NCI-H2196 treated with DMSO at 0.1 percent for 48 hours (cell line): ENCODE measurements around the gene LRRC4C.

ENCODE experiments used
- DNase-seq: peaks from one replicate; lab custom pipeline; 2025; ENCODE audit not compliant: unreplicated experiment; lab: John Stamatoyannopoulos, UW

LRRC4C gene

DNA sequence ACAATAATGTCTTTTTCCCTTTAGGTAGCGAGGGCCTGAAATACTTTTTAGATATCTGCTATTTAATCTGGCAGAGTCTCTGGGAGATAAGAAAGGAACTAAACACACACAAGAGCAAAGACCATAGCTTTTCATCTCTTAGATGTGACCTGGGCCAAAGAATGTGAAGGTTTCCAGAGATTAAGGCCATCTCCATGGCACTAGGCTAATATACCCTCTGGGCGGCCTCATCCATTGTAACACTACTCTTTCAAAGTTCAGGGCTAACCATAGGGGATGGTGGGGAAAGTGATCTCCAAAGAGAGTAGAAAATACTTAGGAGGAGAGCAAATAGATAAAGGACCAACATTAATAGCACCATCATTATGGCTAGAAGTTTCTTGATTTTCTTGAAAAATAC is 326.4 kb downstream of the LRRC4C start:
- DNase-seq = no peak

DNA sequence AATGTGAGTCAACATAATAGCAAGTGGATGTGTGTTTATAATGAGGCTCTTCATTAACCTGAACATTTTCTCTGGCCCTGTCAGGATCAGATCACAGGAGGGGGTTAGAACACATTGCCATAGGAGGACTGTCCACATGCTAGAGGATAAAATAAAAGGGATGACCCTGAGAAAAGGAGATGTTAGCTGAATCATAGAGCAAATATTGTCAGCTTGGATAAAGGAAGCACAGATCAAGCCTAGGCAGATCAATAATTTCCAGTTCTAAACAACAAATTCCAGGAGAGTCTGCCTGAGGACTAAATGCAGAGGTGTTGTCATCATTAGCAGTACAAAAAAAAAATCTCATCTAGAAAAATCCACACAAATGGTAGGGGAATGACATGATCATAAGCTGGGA is 337.9 kb downstream of the LRRC4C start:
- DNase-seq = no peak

DNA sequence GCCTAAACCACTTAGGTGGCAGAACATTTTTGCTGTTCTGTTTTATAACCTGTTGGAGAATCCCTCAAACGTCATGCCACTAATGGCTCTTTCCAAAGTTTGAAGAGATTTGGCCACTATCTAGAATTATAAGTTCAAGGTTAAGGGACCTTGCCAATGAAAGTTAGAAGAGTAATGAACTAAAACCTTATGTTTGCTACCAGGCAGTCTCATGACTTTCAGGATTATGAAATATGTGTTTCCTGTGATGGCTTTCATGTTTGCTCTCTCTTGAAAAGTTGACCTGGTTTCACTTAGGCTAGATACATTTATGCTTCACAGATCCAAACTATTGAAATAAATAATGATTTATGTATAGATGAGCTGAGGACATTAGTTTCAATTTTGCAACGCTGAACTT is 340.0 kb downstream of the LRRC4C start:
- no peak for DNase-seq

DNA sequence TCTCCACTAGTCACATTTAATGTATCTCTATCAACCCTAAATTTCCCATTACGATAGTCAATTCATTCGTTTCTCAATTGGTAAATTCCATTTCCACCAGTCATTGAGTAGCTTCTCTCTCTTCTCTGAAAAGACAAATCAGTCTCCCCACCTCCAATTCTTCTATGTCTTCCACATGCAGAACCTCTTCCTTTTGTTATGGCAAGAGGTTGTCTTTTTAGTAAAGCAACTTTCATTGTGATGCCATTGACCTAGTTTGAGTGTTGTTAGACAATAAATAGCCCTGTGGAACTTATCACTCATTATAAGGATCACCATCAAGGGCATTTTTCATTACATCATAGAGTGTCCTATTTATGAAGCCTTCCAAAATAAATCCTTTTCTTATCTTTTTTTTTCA is 340.9 kb downstream of the LRRC4C start:
- DNase-seq = no peak

DNA sequence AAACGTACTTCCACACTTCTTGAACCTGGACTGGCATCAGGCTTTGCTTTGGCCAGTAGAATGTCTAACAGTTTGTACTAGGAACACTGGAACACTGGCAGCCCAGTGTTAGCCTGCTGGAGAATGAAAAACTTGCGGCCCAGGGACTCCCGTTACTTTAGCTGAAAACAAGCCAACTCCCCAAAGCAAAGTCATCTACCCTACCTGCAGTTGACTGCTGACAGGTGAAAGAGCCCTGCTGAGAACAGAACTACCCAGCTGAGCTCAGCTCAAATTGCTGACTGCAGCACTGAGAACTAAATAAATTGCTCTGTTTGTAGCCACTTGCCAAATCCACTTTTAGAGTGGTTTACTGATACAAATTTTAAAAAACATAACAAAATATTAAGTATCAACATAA is 342.5 kb downstream of the LRRC4C start:
- no peak for DNase-seq

DNA sequence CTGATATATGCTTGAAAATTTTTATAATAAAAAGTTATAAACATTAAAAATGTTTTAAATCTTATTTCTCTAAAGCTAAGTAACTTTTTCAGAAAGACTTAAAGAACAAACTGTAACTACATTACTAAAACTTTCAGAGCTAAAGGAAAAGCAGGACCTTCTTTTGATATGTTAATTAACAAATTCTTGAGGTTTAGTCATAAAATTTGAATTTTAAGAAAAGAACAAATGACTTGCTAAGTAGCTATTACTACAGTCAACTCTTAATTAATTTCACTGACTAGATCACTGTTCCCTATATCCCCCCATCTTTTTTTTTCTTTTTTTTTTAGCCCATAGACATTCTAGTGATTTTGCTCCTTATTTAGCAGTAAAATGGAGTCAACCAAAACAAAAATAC is 344.4 kb downstream of the LRRC4C start:
- no peak for DNase-seq

DNA sequence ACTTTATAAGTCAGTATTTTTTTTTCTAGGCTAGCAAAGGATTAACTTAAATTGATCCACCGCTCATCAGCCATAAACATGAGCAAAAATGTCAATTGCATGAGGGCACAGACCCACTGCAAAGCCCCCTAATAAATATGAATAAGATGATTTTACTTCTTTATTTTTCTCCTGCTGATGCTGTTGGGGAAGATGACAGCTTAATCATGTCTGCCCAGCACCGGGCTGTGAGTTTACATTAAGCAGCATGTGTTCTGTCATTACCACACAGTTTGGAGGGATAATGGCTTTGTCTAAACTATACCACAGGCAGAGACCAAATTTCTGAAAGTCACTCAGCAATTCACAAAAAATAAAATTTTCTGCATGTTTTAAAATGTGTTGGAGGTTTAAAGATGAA is 346.3 kb downstream of the LRRC4C start:
- DNase-seq = no peak

DNA sequence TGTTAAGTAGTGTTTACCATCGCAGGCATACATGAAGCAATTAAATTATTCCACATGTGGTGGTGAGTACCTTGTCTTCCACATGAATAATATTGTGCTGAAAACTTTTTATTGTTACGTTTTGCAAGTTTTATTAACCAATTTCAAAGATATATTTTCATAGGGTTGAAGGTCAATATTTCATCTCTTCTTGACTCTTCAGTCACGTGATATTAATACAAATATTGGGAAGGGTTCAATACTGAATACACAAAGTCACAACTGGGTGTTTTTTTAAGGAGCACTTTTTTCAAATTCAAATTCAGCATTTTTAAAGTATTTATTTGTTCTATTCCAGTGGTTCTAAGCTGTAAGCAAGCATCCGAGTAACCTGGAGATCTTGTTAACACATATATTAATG is 348.9 kb downstream of the LRRC4C start:
- DNase-seq = no peak

DNA sequence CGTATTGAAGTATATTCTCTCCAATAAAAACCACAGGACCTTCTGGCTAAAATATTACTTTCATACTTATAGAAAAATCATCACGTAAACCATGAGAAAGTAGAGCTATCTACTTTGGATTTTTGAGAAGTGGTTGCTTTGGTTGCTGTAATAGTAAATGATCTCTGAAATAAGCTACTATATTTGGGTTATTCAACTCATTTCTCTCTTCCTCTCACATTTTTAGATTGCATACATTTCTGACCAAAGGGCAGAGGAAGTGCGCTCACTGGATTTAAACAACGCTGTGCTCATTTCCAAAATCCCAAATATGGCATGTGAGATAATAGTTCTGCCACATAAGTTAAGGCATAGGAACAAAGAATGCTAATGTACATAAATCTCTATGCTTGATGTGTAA is 357.0 kb downstream of the LRRC4C start:
- no peak for DNase-seq

DNA sequence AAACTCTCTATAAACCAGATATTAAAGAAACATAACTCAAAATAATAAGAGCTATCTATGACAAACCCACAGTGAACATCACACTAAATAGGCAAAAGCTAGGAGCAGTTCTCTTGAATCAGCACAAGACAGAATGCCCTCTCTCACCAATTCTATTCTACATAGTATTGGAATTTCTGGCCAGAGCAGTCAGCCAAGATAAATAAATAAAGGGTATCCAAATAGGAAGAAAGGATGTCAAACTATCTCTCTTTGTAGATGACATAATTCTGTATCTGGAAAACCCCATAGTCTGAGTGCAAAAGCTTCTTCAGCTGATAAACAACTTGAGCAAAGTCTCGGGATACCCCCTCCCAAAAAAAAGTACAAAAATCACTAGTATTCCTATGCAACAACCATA is 359.8 kb downstream of the LRRC4C start:
- no peak for DNase-seq

DNA sequence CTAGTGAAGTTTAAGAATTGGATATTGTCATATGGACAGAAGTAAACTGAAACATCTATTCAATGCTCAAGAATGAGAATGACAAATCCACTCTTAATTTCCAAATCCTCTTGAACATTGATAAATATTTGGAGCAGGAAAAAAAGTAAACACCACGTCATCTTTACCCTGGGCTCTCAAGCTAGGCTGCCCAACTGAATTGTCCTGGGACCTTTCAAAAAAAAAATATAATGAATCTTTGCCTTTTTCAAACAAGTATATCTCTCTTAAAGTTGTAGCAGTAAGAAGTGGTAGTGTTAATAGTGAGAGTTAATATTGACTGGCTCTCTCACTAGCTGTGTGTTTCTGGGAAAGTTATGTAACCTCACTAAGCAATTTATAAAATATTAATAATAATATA is 374.3 kb downstream of the LRRC4C start:
- no peak for DNase-seq

DNA sequence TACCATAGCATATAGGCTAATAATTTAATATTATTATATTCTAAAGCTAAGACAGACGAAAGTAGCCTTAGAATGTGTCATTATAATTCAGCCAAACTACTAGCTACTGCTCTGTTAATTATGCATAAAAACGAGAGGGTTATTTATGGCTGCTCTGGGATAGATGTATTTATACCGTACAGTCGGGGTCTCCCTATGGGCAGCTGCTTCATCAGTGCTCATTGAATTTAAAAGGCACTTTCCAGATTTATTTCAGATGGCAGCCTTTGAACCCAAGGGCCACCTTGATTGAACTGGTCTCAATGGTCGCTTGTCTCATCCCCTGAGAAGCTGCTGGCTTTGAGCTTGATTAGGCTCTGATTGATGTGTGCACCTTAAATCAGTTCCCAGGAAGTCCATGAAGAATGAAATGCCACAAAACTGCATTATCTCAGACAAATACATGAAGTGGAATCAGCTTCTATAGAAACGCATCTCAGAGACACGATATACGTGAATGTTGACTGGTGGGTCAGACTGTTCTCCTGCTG is 377.6 kb downstream of the LRRC4C start:
- DNase-seq = no peak

DNA sequence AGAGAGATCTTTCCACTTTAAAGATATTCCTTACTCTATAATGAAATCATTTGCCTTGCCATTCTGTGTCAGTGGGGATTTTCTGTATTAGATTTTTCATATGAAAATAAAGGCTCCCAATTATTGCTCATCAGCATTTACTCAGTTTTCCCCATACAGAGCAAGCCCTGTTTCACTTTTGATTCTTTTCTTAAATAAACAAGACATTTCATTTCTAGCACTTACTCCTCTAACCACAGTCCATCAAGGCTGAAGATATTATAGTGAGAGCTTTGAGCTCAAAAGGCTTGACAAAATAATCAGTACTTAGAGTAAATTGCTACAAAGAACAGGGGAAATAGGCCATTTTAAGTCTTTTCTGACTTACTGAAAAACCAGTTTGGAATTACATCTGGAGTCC is 385.1 kb downstream of the LRRC4C start:
- DNase-seq = no peak

DNA sequence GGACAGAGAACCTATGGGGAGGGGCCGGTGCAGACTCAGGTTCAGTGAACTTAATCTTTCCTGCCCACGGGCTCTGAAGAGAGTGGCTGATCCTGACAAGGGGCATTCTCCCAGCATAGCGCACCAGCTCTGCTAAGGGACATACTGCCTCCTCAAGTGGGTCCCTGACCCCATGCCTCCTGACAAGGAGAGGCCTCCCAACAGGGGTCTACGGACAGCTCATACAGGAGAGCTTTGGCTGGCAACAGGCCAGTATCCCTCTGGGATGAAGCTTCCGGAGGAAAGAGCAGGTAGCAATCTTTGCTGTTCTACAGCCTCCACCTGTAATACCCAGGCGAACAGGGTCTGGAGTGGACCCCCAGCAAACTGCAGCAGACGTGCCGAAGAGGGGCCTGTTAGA is 394.0 kb downstream of the LRRC4C start:
- DNase-seq = no peak

DNA sequence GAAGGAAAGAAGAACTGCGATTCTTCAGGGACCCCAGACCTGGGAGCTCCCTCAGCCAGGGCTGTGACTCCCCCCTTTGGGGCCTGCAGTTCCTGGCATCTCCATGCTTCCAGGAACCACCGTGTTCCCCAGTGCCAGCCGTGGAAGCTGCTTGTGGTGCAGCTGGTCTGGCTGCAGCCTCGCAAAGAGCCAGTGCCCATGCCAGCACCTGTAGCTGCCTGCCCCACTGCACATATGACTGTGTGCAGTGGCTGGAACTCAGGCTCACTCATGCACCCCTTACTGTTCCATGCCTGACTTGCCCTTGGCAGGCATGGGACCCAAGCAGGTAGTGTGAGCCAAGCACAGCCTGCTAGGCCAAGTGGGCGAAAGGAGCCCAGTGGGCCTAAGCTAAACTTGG is 401.3 kb downstream of the LRRC4C start:
- no peak for DNase-seq

DNA sequence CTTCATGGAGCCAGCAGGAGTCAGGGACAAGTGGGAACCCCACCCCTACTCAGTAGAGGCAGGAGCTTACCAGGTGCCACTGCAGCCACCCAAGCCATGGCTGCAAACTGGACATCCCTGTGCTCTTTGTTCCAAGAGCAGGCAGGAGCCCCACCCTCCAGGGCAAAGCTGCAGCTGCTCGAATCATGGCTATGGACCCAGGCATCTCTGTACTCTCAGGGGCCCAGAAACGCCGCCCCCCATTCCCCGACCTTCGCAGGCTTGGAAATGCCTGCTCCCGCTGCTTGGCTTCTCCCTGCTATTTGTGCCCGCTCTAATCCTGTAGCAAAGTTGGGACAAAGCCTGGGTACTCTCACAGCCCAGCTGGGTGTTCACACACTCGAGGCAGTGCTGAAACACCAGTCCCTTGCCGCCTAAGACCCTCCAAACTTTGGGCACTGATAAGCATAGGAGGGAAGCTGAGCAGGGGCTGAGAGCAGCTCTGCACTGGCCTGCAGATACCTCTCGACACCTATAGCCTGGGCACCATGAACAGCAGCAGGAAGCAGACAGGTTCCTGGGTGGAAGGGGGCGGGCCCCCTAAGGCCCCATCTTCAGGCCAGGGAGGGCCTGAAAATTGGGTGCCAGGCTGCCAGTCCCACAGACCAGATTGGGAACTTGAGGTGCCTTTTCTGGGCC is 402.4 kb downstream of the LRRC4C start:
- no peak for DNase-seq

DNA sequence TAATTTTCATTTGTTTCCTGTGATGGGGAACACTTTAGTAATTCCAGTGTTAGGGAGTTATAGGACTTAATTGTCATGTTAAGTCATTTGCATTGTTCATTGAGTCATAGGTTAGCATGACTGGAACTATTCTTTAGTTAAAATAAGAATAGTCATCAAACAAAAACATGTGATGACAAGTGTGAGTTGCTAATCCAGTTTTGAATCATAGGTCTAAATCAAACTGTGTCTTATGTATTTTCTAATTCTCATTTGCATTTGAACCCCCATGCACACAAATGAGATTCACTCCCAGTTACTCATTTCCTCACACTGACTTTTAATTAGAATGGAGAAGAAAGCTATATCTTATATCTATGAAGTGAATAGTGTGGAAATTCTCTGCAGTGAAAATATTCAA is 405.6 kb downstream of the LRRC4C start:
- no peak for DNase-seq

DNA sequence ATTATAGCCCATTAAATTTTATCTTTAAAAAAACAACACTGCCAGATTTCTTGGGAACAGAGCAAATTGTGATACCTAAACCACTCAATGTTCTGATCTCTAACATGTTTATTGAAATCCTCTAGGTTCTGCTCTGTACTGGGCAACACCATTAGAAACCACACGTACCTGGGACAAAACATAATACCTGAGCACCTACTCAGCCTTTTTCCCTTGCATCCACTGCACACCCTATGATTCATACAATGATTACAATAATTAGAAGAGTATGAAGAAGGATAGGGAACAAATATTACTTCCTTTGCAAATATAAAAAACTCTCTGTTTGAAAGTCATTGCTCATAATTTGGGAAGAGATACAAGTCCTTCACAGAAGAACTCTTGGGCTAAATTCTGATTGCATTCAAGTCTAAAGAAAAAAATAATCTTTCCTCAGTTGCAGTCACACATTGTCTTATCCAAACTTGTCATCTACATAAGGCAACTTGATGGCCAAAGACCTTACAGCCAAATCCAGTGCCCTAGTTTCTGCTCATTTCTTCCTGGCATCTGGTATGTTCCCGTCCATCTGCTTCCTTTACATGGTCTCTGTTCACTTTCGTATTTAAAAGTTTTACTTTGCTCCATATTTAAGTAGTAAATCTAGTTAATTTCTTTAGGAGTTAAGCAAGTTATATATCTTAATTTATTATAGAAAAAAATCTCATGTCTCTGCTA is 407.4 kb downstream of the LRRC4C start:
- no peak for DNase-seq

DNA sequence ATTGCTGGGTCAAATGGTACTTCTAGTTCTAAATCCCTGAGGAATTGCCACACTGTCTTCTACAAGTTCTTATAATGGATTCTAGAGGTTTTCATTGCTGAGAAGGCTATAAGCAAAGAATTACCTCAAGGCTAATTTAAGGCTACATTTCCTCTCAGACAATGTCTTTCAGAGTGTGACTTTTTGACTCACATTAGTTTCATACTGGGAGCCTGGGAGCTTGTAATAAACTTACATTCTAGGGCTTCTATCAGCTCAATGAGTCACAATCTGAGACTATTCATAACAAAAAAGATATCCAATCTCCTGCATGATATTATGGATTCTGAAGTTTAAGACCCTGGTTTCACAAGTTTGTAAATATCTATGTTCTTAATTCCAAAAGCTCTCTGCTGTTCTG is 408.7 kb downstream of the LRRC4C start:
- no peak for DNase-seq

DNA sequence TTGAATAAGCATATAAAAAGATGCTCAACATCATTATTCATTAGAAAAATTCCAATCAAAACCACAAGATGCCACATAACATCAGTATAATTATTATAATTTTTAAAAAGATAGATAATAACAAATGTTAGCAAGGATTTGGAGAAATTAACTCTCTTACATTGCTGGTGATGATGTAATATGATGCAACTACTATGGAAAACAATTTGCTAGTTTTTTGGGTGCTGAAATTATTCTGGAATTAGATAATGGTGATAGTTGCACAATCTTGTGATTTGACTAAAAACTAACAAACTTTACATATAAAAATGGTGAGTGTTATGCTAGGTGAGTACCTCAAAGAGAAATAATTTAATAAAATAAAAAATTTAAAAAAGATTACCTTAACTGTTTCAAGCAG is 412.2 kb downstream of the LRRC4C start:
- no peak for DNase-seq

DNA sequence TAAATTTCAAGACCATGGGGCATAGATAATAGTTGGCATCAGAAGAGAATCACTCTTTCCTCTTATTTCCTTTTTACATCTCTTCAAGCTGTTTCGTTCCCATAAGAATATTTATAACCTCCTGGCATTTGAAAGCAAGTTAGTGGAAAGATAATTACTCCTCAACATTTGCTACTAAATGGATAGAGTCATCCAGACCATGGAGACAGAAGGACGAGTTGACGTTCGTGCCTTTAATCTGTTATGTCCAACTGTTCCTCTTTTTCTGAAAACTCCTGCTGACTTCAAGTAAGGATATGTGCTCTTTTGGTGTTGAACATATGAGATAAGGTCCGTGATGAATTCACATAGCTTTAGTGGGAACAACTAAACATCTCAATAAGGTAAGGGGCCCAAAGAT is 414.2 kb downstream of the LRRC4C start:
- no peak for DNase-seq

DNA sequence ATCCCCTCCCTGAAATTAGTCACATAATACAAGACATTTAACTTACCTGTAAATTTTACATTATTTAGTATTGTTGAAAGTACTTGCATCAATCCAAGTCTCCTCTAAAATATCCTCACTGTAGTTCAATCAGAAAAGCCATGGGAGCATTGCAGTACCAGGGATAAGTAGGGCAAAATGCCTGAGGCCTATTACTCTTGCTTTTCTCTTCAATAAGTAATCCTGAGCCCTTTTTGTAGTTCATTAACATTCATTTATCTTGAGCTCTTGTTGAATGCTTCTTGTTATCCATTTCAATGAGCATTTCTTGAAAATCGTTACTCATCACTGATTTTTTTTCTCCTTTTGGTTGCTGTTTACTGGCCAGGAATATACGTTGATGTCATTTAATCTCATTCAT is 414.7 kb downstream of the LRRC4C start:
- DNase-seq = no peak

DNA sequence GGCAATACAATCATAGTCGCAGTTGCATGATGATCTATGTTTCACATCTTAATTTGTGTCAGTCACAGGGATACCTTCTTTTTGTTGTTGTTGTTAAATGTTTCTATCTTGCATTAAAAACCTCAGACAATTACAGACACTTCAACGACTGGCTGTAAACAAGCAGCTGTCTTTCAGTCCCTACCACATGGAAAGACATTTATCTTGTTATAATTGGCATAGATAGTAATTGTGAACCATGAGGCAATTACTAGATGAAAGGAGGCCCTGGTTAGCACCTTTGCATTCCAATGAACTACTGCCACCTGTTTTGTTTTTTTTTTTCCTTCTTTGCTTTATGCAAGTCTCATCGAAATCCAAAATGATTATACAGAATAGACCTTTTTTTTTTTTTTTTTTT is 416.8 kb downstream of the LRRC4C start:
- DNase-seq = no peak
